Erythroblast (primary cell): ENCODE results near the gene TRIM6.

Experiments used
- GATA1 ChIP-seq: IDR thresholded peaks from 2 replicates; pipeline ENCODE4 v1.6.1; 2011; ENCODE audit warnings: low read depth, mild to moderate bottlenecking, control low read depth, low read length, moderate library complexity
- POLR2A ChIP-seq: IDR thresholded peaks from 2 replicates; pipeline ENCODE4 v1.6.1; 2011; ENCODE audit warnings: mild to moderate bottlenecking, low read length

DNA sequence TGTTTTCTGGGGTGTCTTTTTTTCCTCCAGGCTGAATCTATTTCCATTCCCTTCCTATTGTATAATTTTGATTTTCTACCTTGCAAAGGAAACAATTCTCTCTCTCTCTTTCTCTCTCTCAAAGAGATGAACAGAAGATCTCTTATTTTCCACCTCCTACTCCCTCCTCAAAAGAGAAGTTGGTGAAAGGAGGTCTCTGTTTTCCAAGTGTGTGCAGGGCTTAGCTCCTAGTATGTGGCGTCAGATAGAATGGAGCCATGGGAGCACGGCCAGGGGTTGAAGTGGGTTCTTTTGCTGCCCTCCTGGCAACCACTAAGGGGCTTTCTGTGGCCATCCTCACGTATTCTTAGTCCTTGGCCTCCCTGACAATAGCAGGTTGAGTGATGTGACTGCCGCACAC is 28.8 kb downstream of the TRIM6 start:
- TF ChIP-seq POLR2A (no peak), GATA1 (no peak)
